ENCODE data around the gene LRIG2.

DNA sequence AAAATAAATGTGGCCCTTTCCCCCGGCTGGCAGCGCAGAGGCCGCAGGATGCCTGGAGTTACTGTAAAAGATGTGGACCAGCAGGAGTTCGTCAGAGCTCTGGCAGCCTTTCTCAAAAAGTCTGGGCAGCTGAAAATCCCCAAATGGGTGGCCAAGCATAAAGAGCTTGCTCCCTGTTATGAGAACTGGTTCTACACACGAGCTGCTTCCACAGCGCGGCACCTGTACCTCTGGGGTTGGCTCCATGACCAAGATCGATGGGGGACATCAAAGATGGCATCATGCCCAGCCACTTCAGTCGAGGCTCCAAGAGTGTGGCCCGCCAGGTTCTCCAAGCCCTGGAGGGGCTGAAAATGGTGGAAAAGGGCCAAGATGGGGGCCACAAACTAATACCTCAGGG is 95.9 kb downstream of the LRIG2 start:
- TF ChIP-seq, protein P1, sequence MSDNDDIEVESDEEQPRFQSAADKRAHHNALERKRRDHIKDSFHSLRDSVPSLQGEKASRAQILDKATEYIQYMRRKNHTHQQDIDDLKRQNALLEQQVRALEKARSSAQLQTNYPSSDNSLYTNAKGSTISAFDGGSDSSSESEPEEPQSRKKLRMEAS (IDR thresholded peaks at IDR 0.05) = no peak
- TF ChIP-seq, protein P2, sequence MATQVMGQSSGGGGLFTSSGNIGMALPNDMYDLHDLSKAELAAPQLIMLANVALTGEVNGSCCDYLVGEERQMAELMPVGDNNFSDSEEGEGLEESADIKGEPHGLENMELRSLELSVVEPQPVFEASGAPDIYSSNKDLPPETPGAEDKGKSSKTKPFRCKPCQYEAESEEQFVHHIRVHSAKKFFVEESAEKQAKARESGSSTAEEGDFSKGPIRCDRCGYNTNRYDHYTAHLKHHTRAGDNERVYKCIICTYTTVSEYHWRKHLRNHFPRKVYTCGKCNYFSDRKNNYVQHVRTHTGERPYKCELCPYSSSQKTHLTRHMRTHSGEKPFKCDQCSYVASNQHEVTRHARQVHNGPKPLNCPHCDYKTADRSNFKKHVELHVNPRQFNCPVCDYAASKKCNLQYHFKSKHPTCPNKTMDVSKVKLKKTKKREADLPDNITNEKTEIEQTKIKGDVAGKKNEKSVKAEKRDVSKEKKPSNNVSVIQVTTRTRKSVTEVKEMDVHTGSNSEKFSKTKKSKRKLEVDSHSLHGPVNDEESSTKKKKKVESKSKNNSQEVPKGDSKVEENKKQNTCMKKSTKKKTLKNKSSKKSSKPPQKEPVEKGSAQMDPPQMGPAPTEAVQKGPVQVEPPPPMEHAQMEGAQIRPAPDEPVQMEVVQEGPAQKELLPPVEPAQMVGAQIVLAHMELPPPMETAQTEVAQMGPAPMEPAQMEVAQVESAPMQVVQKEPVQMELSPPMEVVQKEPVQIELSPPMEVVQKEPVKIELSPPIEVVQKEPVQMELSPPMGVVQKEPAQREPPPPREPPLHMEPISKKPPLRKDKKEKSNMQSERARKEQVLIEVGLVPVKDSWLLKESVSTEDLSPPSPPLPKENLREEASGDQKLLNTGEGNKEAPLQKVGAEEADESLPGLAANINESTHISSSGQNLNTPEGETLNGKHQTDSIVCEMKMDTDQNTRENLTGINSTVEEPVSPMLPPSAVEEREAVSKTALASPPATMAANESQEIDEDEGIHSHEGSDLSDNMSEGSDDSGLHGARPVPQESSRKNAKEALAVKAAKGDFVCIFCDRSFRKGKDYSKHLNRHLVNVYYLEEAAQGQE (IDR thresholded peaks at IDR 0.05) = no peak
- TF ChIP-seq, protein P3, sequence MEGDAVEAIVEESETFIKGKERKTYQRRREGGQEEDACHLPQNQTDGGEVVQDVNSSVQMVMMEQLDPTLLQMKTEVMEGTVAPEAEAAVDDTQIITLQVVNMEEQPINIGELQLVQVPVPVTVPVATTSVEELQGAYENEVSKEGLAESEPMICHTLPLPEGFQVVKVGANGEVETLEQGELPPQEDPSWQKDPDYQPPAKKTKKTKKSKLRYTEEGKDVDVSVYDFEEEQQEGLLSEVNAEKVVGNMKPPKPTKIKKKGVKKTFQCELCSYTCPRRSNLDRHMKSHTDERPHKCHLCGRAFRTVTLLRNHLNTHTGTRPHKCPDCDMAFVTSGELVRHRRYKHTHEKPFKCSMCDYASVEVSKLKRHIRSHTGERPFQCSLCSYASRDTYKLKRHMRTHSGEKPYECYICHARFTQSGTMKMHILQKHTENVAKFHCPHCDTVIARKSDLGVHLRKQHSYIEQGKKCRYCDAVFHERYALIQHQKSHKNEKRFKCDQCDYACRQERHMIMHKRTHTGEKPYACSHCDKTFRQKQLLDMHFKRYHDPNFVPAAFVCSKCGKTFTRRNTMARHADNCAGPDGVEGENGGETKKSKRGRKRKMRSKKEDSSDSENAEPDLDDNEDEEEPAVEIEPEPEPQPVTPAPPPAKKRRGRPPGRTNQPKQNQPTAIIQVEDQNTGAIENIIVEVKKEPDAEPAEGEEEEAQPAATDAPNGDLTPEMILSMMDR (IDR thresholded peaks at IDR 0.05; ENCODE audit: low read depth, low read length, missing input control) = no peak
- TF ChIP-seq, protein P4, sequence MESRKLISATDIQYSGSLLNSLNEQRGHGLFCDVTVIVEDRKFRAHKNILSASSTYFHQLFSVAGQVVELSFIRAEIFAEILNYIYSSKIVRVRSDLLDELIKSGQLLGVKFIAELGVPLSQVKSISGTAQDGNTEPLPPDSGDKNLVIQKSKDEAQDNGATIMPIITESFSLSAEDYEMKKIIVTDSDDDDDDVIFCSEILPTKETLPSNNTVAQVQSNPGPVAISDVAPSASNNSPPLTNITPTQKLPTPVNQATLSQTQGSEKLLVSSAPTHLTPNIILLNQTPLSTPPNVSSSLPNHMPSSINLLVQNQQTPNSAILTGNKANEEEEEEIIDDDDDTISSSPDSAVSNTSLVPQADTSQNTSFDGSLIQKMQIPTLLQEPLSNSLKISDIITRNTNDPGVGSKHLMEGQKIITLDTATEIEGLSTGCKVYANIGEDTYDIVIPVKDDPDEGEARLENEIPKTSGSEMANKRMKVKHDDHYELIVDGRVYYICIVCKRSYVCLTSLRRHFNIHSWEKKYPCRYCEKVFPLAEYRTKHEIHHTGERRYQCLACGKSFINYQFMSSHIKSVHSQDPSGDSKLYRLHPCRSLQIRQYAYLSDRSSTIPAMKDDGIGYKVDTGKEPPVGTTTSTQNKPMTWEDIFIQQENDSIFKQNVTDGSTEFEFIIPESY (IDR thresholded peaks at IDR 0.05) = no peak
- TF ChIP-seq RXRA (IDR thresholded peaks at IDR 0.05) (no peak), GABPA (IDR thresholded peaks at IDR 0.05 in 1 of 2, conservative IDR thresholded peaks at IDR 0.05 in 1 of 2) (no peak), HNF4G (IDR thresholded peaks at IDR 0.05) (no peak), FOXA1 (IDR thresholded peaks at IDR 0.05) (no peak), JUND (IDR thresholded peaks at IDR 0.05) (no peak)
